Erythroblast (primary cell): ENCODE data around the gene COL6A2.

Experiments used
- GATA1 ChIP-seq: IDR thresholded peaks from 2 replicates; pipeline ENCODE4 v1.6.1; 2011; ENCODE audit warnings: low read depth, mild to moderate bottlenecking, control low read depth, low read length, moderate library complexity
- POLR2A ChIP-seq: IDR thresholded peaks from 2 replicates; pipeline ENCODE4 v1.6.1; 2011; ENCODE audit warnings: mild to moderate bottlenecking, low read length

DNA sequence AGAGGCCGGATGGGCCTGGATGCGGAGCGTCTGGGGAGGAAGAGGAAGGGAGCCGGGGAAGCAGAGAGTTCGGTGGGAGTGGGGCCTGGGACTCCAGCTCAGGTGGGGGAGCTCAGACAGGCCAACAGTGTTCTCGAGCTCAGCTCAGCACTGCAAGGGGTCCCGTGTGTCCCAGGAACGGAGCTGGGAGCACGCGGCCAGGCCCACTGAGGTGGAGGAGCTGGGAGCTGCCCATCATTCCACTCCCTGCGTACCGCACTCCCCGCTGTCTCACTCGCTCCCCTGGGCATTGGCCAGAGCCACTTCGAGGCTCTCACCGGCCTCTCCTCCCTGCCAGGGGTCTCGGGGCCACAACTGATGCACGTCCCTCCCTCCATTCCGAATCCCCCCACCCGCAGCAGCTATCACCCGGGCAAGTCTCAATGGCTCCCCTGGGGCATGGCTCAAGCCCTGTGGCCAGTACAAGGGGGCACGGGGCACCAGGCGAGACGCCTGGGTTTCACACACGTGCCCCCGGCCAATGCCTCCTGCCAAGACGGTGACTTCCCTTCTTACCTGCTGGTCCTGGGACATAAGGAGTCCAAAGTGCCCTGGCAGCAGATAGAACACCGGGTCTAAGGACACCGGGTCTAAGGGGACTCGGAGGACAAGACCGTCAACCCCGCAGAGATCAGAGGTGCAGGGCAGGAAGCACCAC, 30.3 kb upstream of the COL6A2 start:
- TF ChIP-seq POLR2A: no peak
- TF ChIP-seq GATA1: no peak
